GM12878 (cell line): ENCODE data around the gene SMARCAL1. TPM values are rescaled to one million over a fixed set of nuclear protein-coding genes. Genes with fewer than 3 reads are reported as not detected.

Source experiments
- ATAC-seq: fragments of 200-7000 bp; cut with Tn5 transposase; 3 replicates; pipeline ENCODE4 v1.9.1; 2020; ENCODE audit warnings: mild to moderate bottlenecking, moderate library complexity
- BruUV-seq: library from RNA; stranded (reverse); fragments of 400-500 nt; replicated peaks from 2 replicates; lab custom pipeline; 2021; lab: Mats Ljungman, UMichigan
- CTCF ChIA-PET: fragments of 300-600 bp; sonication (Branson Sonifier 250); formaldehyde crosslinking; extraction: SDS; loops from one replicate; lab custom pipeline; 2021; ENCODE audit warnings: inconsistent platforms; lab: Yijun Ruan, JAX
- POLR2A ChIA-PET: fragments of 350-600 bp; formaldehyde crosslinking; extraction: SDS; loops from one replicate; lab custom pipeline; 2021; ENCODE audit warnings: inconsistent platforms; lab: Charles Lee
- RAD21 ChIA-PET: fragments of 300-600 bp; sonication (Branson Sonifier 250); formaldehyde crosslinking; loops from one replicate; lab custom pipeline; 2023; ENCODE audit warnings: antibody characterized with exemption; ENCODE audit not compliant: unreplicated experiment; lab: Charles Lee
- SMC1A ChIA-PET: fragments of 300-600 bp; sonication (Branson Sonifier 250); formaldehyde crosslinking; loops from one replicate; lab custom pipeline; 2023; ENCODE audit not compliant: unreplicated experiment, uncharacterized antibody; lab: Charles Lee
- DNase-seq: peaks from one replicate; pipeline ENCODE4 v3.0.0-alpha.2; 2011; ENCODE audit warnings: low read depth, low spot score
- FAIRE-seq: peaks from 3 replicates; lab custom pipeline; 2011; peaks lifted over from hg19 to GRCh38; lab: Jason Lieb, UNC
- H2AFZ ChIP-seq: 2 replicates; pipeline ENCODE4 v1.6.0; 2011; ENCODE audit warnings: low read depth, low read length, control low read depth; ENCODE audit not compliant: control insufficient read depth
- H3K27ac ChIP-seq: 2 replicates; pipeline ENCODE4 v1.5.1; 2011; ENCODE audit warnings: control low read depth; ENCODE audit not compliant: control insufficient read depth, insufficient read depth
- H3K27me3 ChIP-seq, 2 experiments: replicated peaks in 1 of 2; 2 replicates each; pipeline versions ENCODE4 v1.6.0 to v1.6.1; 2011; ENCODE audit warnings: low read length in 1 of 2; ENCODE audit not compliant: control insufficient read depth in 2 of 2, insufficient read depth in 2 of 2
- H3K36me3 ChIP-seq, 2 experiments: 2 replicates each; pipeline ENCODE4 v1.5.1; 2011; ENCODE audit warnings: low read length in 1 of 2; ENCODE audit not compliant: control insufficient read depth in 2 of 2, insufficient read depth in 2 of 2
- H3K4me1 ChIP-seq: 2 replicates; pipeline ENCODE4 v1.6.1; 2011; ENCODE audit warnings: mild to moderate bottlenecking, low read length, moderate library complexity, mixed read lengths; ENCODE audit not compliant: control insufficient read depth, insufficient read depth
- H3K4me2 ChIP-seq: 2 replicates; pipeline ENCODE4 v1.6.0; 2011; ENCODE audit warnings: control low read depth; ENCODE audit not compliant: control insufficient read depth, insufficient read depth
- H3K4me3 ChIP-seq: fragments of 200-600 bp; sonication (generic); 2 replicates; pipeline ENCODE4 v1.5.1; 2016
- H3K79me2 ChIP-seq: 2 replicates; pipeline ENCODE4 v1.6.0; 2011; ENCODE audit warnings: low read length; ENCODE audit not compliant: control insufficient read depth, insufficient read depth
- H3K9ac ChIP-seq: 2 replicates; pipeline ENCODE4 v1.8.0; 2011; ENCODE audit warnings: low read length, control low read depth, mixed read lengths; ENCODE audit not compliant: control insufficient read depth, insufficient read depth
- H3K9me3 ChIP-seq: replicated peaks from 3 replicates; pipeline ENCODE4 v1.5.1; 2011; ENCODE audit warnings: mild to moderate bottlenecking, low read length; ENCODE audit not compliant: control insufficient read depth, insufficient read depth
- H4K20me1 ChIP-seq: 2 replicates; pipeline ENCODE4 v1.6.0; 2011; ENCODE audit not compliant: control insufficient read depth, insufficient read depth
- CBX3 ChIP-seq: fragments of 200-600 bp; sonication (generic); IDR thresholded peaks from 2 replicates; pipeline ENCODE4 v1.6.1; 2016; ENCODE audit warnings: low read depth, borderline replicate concordance
- EZH2 ChIP-seq: IDR thresholded peaks from 2 replicates; pipeline ENCODE4 v1.6.1; 2012; ENCODE audit warnings: low read depth, mild to moderate bottlenecking, control low read depth, inconsistent platforms, low read length, borderline replicate concordance; ENCODE audit not compliant: control insufficient read depth
- FOXM1 ChIP-seq: IDR thresholded peaks from 2 replicates; pipeline ENCODE4 v1.6.1; 2012; ENCODE audit warnings: low read depth, mild to moderate bottlenecking, inconsistent platforms, low read length, moderate library complexity
- GABPA ChIP-seq: IDR thresholded peaks from 2 replicates; pipeline ENCODE4 v1.6.1; 2014; ENCODE audit warnings: antibody characterized with exemption, low read depth, mild to moderate bottlenecking, inconsistent platforms
- HDAC6 ChIP-seq: fragments of 200-600 bp; sonication (generic); IDR thresholded peaks from one replicate; pipeline ENCODE4 v1.8.0; 2017; ENCODE audit warnings: antibody characterized with exemption; ENCODE audit not compliant: unreplicated experiment
- IKZF1 ChIP-seq: fragments of 450-650 bp; conservative IDR thresholded peaks from 2 replicates; pipeline ENCODE4 v1.6.1; 2017; ENCODE audit warnings: antibody characterized with exemption, mild to moderate bottlenecking
- KAT2A ChIP-seq: conservative IDR thresholded peaks from 2 replicates; pipeline ENCODE4 v1.6.1; 2011; ENCODE audit warnings: low read depth, low read length; ENCODE audit not compliant: control insufficient read depth
- MXI1 ChIP-seq: fragments of 150-350 bp; IDR thresholded peaks from 2 replicates; pipeline ENCODE4 v1.6.1; 2011; ENCODE audit warnings: low read depth, mild to moderate bottlenecking, inconsistent platforms, low read length, improper control_type of control experiment
- NBN ChIP-seq: fragments of 450-650 bp; IDR thresholded peaks from 2 replicates; pipeline ENCODE4 v1.6.1; 2016
- NR2C2 ChIP-seq: IDR thresholded peaks from 2 replicates; pipeline ENCODE4 v1.6.1; 2011; ENCODE audit warnings: borderline replicate concordance, low read depth; ENCODE audit not compliant: control insufficient read depth, insufficient read length
- RELA ChIP-seq: fragments of 450-650 bp; IDR thresholded peaks from 2 replicates; pipeline ENCODE4 v1.8.0; 2014; ENCODE audit warnings: borderline replicate concordance; ENCODE audit not compliant: partially characterized antibody
- RUNX3 ChIP-seq: IDR thresholded peaks from 2 replicates; pipeline ENCODE4 v1.6.1; 2012; ENCODE audit warnings: low read length, inconsistent platforms
- TAF1 ChIP-seq: IDR thresholded peaks from 2 replicates; pipeline ENCODE4 v1.6.1; 2011; ENCODE audit warnings: mild to moderate bottlenecking, low read depth, low read length, borderline replicate concordance
- TARDBP ChIP-seq: IDR thresholded peaks from 2 replicates; pipeline ENCODE4 v1.6.1; 2016; ENCODE audit warnings: borderline replicate concordance
- ZSCAN29 ChIP-seq: fragments of 450-650 bp; IDR thresholded peaks from 2 replicates; pipeline ENCODE4 v1.6.1; 2017; ENCODE audit warnings: mild to moderate bottlenecking, moderate library complexity
- in situ Hi-C: fragments of 300-500 bp; cut with MboI; formaldehyde crosslinking; loops from 9 replicates; pipeline ENCODE4 v1.14.3; 2018; ENCODE audit warnings: mixed read lengths
- intact Hi-C: fragments of 100-400 bp; cut with micrococcal nuclease; formaldehyde crosslinking; loops from one replicate; pipeline ENCODE4 v1.14.2; 2022; ENCODE audit not compliant: unreplicated experiment
- polyA plus RNA-seq, 11 experiments: library from polyadenylated mRNA; depleted of rRNA in 4 of 11; unstranded in 6 of 11; stranded (reverse) in 5 of 11; fragments of >200 nt; fragmentation: Nextera tagmentation in 4 of 11; fragmentation: Illumina TruSeq in 1 of 11; extraction: Ambion mirVana in 4 of 11; extraction: Trizol in 1 of 11; gene quantifications; 1 replicate in 1 of 11; 2 replicates in 10 of 11; pipeline versions ENCODE4 v1.2.1 to v1.2.3, GENCODE V29; 2011 to 2016; ENCODE audit warnings: inconsistent platforms in 2 of 11, missing spikeins in 2 of 11, low read depth in 1 of 11
- total RNA-seq, 4 experiments: library from RNA; depleted of rRNA in 3 of 4; stranded (reverse); fragments of >200 nt in 3 of 4; fragmentation: Illumina TruSeq in 1 of 4; extraction: Trizol in 1 of 4; gene quantifications; 2 replicates each; pipeline versions ENCODE4 v1.2.1 to v1.2.3, GENCODE V29; 2013 to 2021
- TF ChIP-seq, protein P1 (sequence below): fragments of 450-650 bp; IDR thresholded peaks from 2 replicates; pipeline ENCODE4 v1.6.1; 2016; ENCODE audit warnings: mild to moderate bottlenecking

Gene SMARCAL1
- total and polyA plus RNA-seq, 10 of the 15 experiments (the other 5 are each of a cell fraction or from before 2014, with no cell fraction given): 10.8 to 32.9 (median 21.8) TPM

- SMC1A ChIA-PET: interaction anchor here (0.7 to 2.3 kb wide), 4 partner anchors 17 to 30 kb away, joined by 3 to 5 read pairs (median 3); no protein-coding TSS in a partner anchor
- Histone ChIP-seq H2AFZ (no peak overlapping the region), H3K79me2 (no peaks in the 10 kb centered on the region)
- TF ChIP-seq FOXM1 (no peak), ZSCAN29 (no peak), MXI1 (no peak), TAF1 (no peak), NR2C2 (no peak), RUNX3 (no peak), EZH2 (no peak), TARDBP (no peak), KAT2A (no peak), RELA (no peak), IKZF1 (no peak), HDAC6 (no peak), CBX3 (no peak), GABPA (no peak), NBN (no peak)
- TF ChIP-seq, protein P1, sequence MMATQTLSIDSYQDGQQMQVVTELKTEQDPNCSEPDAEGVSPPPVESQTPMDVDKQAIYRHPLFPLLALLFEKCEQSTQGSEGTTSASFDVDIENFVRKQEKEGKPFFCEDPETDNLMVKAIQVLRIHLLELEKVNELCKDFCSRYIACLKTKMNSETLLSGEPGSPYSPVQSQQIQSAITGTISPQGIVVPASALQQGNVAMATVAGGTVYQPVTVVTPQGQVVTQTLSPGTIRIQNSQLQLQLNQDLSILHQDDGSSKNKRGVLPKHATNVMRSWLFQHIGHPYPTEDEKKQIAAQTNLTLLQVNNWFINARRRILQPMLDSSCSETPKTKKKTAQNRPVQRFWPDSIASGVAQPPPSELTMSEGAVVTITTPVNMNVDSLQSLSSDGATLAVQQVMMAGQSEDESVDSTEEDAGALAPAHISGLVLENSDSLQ: no peak
- TF ChIP-seq, all 136 proteins: peak for 0
- H3K9ac ChIP-seq: no peak overlapping the region
- ChIA-PET RAD21 (no interaction called here), CTCF (interaction anchor here (0.9 to 1.5 kb wide), 3 partner anchors 10 to 44 kb away, joined by 3 to 5 read pairs (median 5); no protein-coding TSS in a partner anchor), POLR2A (interaction anchor here (0.9 kb wide), 1 partner anchor 29 kb away, joined by 3 read pairs; no protein-coding TSS in a partner anchor)
- FAIRE-seq (no peak), ATAC-seq (no peak), DNase-seq (no peak)
- peaks cover 3% of the 10 kb centered on the region; the same call in 2 of the 3 replicates for H3K9me3 ChIP-seq
- H3K27ac ChIP-seq: no peak overlapping the region
- peaks cover 2 to 33% of the 10 kb centered on the region in 2 experiments; a peak in 3 of 4 replicates for H3K36me3 ChIP-seq
- H3K4me2 ChIP-seq: no peak overlapping the region
- intact Hi-C loops: no loop called here
- no peak overlapping the region for H3K4me3 ChIP-seq
- H4K20me1 ChIP-seq: no peaks in the 10 kb centered on the region
- no peaks in the 10 kb centered on the region for H3K27me3 ChIP-seq
- in situ Hi-C loops: no loop called here
- no peaks in the 10 kb centered on the region for H3K4me1 ChIP-seq
- no TSS peak for BruUV-seq
Observed at GRCh38 chr2:216448829-216449228, 36.5 kb downstream of the SMARCAL1 start.
